IMR-90 (cell line): ENCODE data around the gene SNTG2. TPM values are rescaled to one million over a fixed set of nuclear protein-coding genes. Genes with fewer than 3 reads are reported as not detected.

Experiments
- ATAC-seq: fragments of 200-7000 bp; cut with Tn5 transposase; 2 replicates; pipeline ENCODE4 v1.9.1; 2020; ENCODE audit warnings: low read depth, mild to moderate bottlenecking, moderate library complexity
- BruUV-seq: library from RNA; stranded (reverse); fragments of 400-500 nt; replicated peaks from 2 replicates; lab custom pipeline; 2021; lab: Mats Ljungman, UMichigan
- CTCF ChIA-PET: fragments of 300-600 bp; formaldehyde crosslinking; extraction: SDS; loops from one replicate; lab custom pipeline; 2021; ENCODE audit warnings: antibody characterized with exemption; lab: Yijun Ruan, JAX
- POLR2A ChIA-PET: fragments of 300-600 bp; sonication (Branson Sonifier 250); formaldehyde crosslinking; loops from one replicate; lab custom pipeline; 2022; ENCODE audit warnings: antibody characterized with exemption; ENCODE audit not compliant: unreplicated experiment; lab: Charles Lee
- DNase-seq: peaks from one replicate; pipeline ENCODE4 v3.0.0; 2013
- H2AFZ ChIP-seq: replicated peaks from 2 replicates; pipeline ENCODE3; 2013; ENCODE audit warnings: low read length, mild to moderate bottlenecking; ENCODE audit not compliant: poor library complexity
- H2AK5ac ChIP-seq: 2 replicates; pipeline ENCODE4 v1.6.1; 2013; ENCODE audit warnings: low read depth, low read length, inconsistent platforms
- H2AK9ac ChIP-seq: replicated peaks from 2 replicates; pipeline ENCODE3; 2013; ENCODE audit warnings: mild to moderate bottlenecking, low read depth, low read length, moderate library complexity; ENCODE audit not compliant: poor library complexity
- H2BK120ac ChIP-seq: 2 replicates; pipeline ENCODE4 v1.6.1; 2013; ENCODE audit warnings: low read depth, low read length, inconsistent platforms
- H2BK15ac ChIP-seq: 3 replicates; pipeline ENCODE4 v1.6.1; 2013; ENCODE audit warnings: low read depth, low read length, inconsistent platforms
- H2BK20ac ChIP-seq: 2 replicates; pipeline ENCODE4 v1.6.1; 2013; ENCODE audit warnings: low read depth, mild to moderate bottlenecking, inconsistent platforms, low read length, moderate library complexity
- H2BK5ac ChIP-seq: 2 replicates; pipeline ENCODE4 v1.6.1; 2013; ENCODE audit warnings: mild to moderate bottlenecking, low read depth, low read length, inconsistent platforms; ENCODE audit not compliant: poor library complexity, severe bottlenecking
- H3K14ac ChIP-seq: replicated peaks from 2 replicates; pipeline ENCODE4 v1.6.1; 2013; ENCODE audit warnings: low read depth, low read length, inconsistent platforms
- H3K18ac ChIP-seq: 2 replicates; pipeline ENCODE4 v1.6.1; 2013; ENCODE audit warnings: low read depth, low read length, control low read depth
- H3K23ac ChIP-seq: 2 replicates; pipeline ENCODE4 v1.6.1; 2013; ENCODE audit warnings: low read depth, low read length, inconsistent platforms
- H3K27ac ChIP-seq: 2 replicates; pipeline ENCODE4 v1.5.1; 2013; ENCODE audit warnings: mild to moderate bottlenecking, control low read depth, low read length; ENCODE audit not compliant: insufficient read depth
- H3K27me3 ChIP-seq: 2 replicates; pipeline ENCODE4 v1.6.1; 2013; ENCODE audit warnings: low read length; ENCODE audit not compliant: control insufficient read depth, insufficient read depth
- H3K36me3 ChIP-seq: 2 replicates; pipeline ENCODE4 v1.6.1; 2013; ENCODE audit warnings: low read length, mixed read lengths; ENCODE audit not compliant: control insufficient read depth, insufficient read depth
- H3K4ac ChIP-seq: 2 replicates; pipeline ENCODE4 v1.6.1; 2013; ENCODE audit warnings: low read depth, low read length, inconsistent platforms
- H3K4me1 ChIP-seq: 2 replicates; pipeline ENCODE4 v1.6.1; 2013; ENCODE audit warnings: low read length, mixed read lengths; ENCODE audit not compliant: control insufficient read depth, insufficient read depth
- H3K4me2 ChIP-seq: 2 replicates; pipeline ENCODE4 v1.6.1; 2013; ENCODE audit warnings: low read depth, mild to moderate bottlenecking, control low read depth, low read length, moderate library complexity
- H3K4me3 ChIP-seq: 2 replicates; pipeline ENCODE4 v1.5.1; 2013; ENCODE audit warnings: low read depth, mild to moderate bottlenecking, control low read depth, low read length, moderate library complexity; ENCODE audit not compliant: insufficient read depth
- H3K56ac ChIP-seq: 2 replicates; pipeline ENCODE4 v1.6.1; 2013; ENCODE audit warnings: low read length, inconsistent platforms; ENCODE audit not compliant: insufficient read depth; ENCODE audit errors: extremely low read depth
- H3K79me1 ChIP-seq, 2 experiments: 2 replicates each; pipeline ENCODE4 v1.6.1; 2013; ENCODE audit warnings: low read length in 2 of 2, inconsistent platforms in 1 of 2, low read depth in 1 of 2
- H3K9ac ChIP-seq: 2 replicates; pipeline ENCODE4 v1.6.1; 2013; ENCODE audit warnings: low read depth, low read length, control low read depth
- H3K9me1 ChIP-seq: 2 replicates; pipeline ENCODE4 v1.6.1; 2013; ENCODE audit warnings: low read length, inconsistent platforms; ENCODE audit not compliant: insufficient read depth
- H3K9me3 ChIP-seq: 2 replicates; pipeline ENCODE4 v1.6.1; 2013; ENCODE audit warnings: low read length; ENCODE audit not compliant: control insufficient read depth, insufficient read depth
- H4K20me1 ChIP-seq: 2 replicates; pipeline ENCODE4 v1.6.1; 2013; ENCODE audit warnings: low read length, inconsistent platforms; ENCODE audit not compliant: insufficient read depth
- H4K5ac ChIP-seq: 2 replicates; pipeline ENCODE4 v1.6.1; 2013; ENCODE audit warnings: mild to moderate bottlenecking, low read depth, low read length, control low read depth
- H4K8ac ChIP-seq, 2 experiments: 2 replicates each; pipeline ENCODE4 v1.6.1; 2013; ENCODE audit warnings: low read depth in 2 of 2, low read length in 2 of 2, control low read depth in 1 of 2, inconsistent platforms in 1 of 2
- H4K91ac ChIP-seq: 2 replicates; pipeline ENCODE4 v1.6.1; 2013; ENCODE audit warnings: low read depth, low read length, inconsistent platforms; ENCODE audit not compliant: insufficient read depth
- CEBPB ChIP-seq: IDR thresholded peaks from 2 replicates; pipeline ENCODE4 v1.6.1; 2012; ENCODE audit warnings: low read depth, low read length, improper control_type of control experiment
- WGBS, 2 experiments: methylation state at CpG; one replicate each; pipeline versions ENCODE4 v1.1.5 to v1.1.7; 2013; ENCODE audit warnings: missing lambda C conversion rate in 2 of 2; ENCODE audit not compliant: insufficient read length in 1 of 2; ENCODE audit errors: extremely low coverage in 2 of 2; 5-methylcytosine and 5-hydroxymethylcytosine counted together
- dilution Hi-C: fragments of 300-500 bp; cut with HindIII; formaldehyde crosslinking; loops from one replicate; pipeline ENCODE4 v1.14.3; 2018; ENCODE audit warnings: low sequenced_read_pairs; ENCODE audit not compliant: unreplicated experiment
- in situ Hi-C: fragments of 300-500 bp; cut with MboI; formaldehyde crosslinking; loops from 3 replicates; pipeline ENCODE4 v1.14.3; 2019; ENCODE audit warnings: low sequenced_read_pairs, inconsistent platforms, mixed read lengths
- intact Hi-C: fragments of 100-400 bp; cut with micrococcal nuclease; formaldehyde crosslinking; loops from 2 replicates; pipeline ENCODE4 v1.10.0; 2022
- polyA plus RNA-seq, 3 experiments: library from polyadenylated mRNA; depleted of rRNA; stranded (reverse); fragments of >200 nt; gene quantifications; 2 replicates each; pipeline ENCODE4 v1.2.3, GENCODE V29; 2012; ENCODE audit warnings: low replicate concordance in 1 of 3
- total RNA-seq: library from RNA; depleted of rRNA; stranded (reverse); fragments of >200 nt; gene quantifications from 2 replicates; pipeline ENCODE4 v1.2.3, GENCODE V29; 2012

Gene SNTG2
- total and polyA plus RNA-seq, 2 of the 4 experiments (the other 2 are of a cell fraction): under 0.01 to 0.17 TPM

DNA sequence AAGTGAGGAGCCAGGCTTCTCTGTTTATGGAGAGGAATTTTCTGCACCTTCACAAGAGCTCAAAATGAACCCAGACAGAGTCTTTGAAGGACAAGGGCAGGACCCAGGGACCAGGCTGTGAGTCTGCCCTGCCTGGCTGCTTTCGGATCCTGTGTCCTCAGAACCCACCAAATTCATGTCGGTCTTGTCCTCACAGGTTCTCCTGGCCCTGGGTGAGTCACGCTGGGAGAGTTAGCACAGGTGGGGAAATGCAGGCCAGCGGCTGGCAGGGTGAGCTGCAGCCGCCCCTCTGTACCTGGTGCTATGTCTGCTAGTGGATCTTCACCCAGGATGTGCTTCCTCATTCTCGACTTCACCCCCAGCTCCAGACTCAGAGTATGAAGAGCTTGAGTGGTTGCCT lies 426.8 kb downstream of the SNTG2 start:
- CTCF ChIA-PET: no interaction called here
- in situ Hi-C loops (no loop called here), dilution Hi-C loops (no loop called here), intact Hi-C loops (no loop called here)
- no peak overlapping the region for H2BK20ac ChIP-seq
- POLR2A ChIA-PET: no interaction called here
- no peak overlapping the region for H4K91ac ChIP-seq
- ATAC-seq (no peak), DNase-seq (no peak)
- H2BK15ac ChIP-seq: no peak overlapping the region
- H3K56ac ChIP-seq: no peak overlapping the region
- H3K4me1 ChIP-seq: no peaks in the 10 kb centered on the region
- WGBS, 2 experiments: no CpG with 5 or more reads among the region's 6 CpGs
- no TSS peak for BruUV-seq
- H3K36me3 ChIP-seq: no peaks in the 10 kb centered on the region
- H3K18ac ChIP-seq: no peak overlapping the region
- H3K79me1 ChIP-seq: no peaks in the 10 kb centered on the region
- H3K27me3 ChIP-seq: no peaks in the 10 kb centered on the region
- H2AFZ ChIP-seq: no peak overlapping the region
- no peak overlapping the region for H4K8ac ChIP-seq
- peaks cover 36% of the 10 kb centered on the region for H3K9me3 ChIP-seq
- no peaks in the 10 kb centered on the region for H4K20me1 ChIP-seq
- H3K9me1 ChIP-seq: no peaks in the 10 kb centered on the region
- H2BK5ac ChIP-seq: no peak overlapping the region
- H4K5ac ChIP-seq: no peak overlapping the region
- no peak overlapping the region for H2AK9ac ChIP-seq
- no peak overlapping the region for H2BK120ac ChIP-seq
- no peak overlapping the region for H3K14ac ChIP-seq
- H3K4me3 ChIP-seq: no peak overlapping the region
- H3K23ac ChIP-seq: no peak overlapping the region
- H2AK5ac ChIP-seq: no peak overlapping the region
- H3K27ac ChIP-seq: no peak overlapping the region
- no peak overlapping the region for H3K9ac ChIP-seq
- no peak for TF ChIP-seq CEBPB
- H3K4ac ChIP-seq: no peak overlapping the region
- no peak overlapping the region for H3K4me2 ChIP-seq
